HG03045 (cell line): ENCODE results near the gene ATN1.
"Not testable (repeated sequence)": the region's sequence is repeated elsewhere in the genome, so short reads cannot be mapped to it uniquely, and the experiment has no call there.

Experiments
- ATAC-seq: cut with Tn5 transposase; IDR thresholded peaks from one replicate; pipeline ENCODE4 v1.9.1; 2021; ENCODE audit warnings: mild to moderate bottlenecking, moderate library complexity; ENCODE audit not compliant: unreplicated experiment

ATN1 gene

DNA sequence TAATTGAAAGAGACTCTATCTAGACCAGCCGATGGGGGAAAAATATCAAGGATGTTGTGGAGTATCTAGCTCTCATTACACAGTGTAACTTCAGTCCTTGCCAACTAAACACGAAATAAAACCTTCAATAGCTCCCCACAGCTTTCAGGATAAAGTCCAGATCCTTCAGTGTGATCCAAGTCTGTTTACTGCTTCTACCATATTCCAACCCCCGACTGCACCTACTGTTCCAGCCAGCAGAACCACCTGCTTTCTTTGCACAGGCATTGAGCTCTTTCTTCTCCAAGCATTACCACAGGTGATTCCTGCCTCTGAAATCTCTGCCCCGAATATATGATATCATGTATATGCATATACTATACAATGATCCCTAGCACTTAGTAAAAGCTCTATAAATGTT lies 25.3 kb upstream of the ATN1 start:
- ATAC-seq = no peak

DNA sequence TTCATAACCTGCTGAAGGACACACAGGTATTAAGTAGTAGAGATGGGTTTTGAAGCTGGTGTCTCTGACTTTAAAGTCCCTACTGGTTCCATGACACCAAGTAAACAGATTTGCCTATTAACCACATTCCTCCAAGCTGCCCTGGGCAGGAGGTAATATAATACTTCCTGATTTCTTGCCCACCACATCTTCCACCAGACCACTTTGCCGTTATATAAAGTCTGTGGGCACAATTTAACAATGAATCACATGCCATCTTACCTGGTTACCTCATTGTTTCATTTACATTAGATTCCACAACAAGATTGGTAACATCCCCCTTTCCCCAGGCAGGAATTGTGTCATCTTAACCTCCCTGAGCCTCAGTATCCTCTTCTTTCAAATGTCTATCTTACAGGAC lies 24.0 kb upstream of the ATN1 start:
- ATAC-seq = no peak

DNA sequence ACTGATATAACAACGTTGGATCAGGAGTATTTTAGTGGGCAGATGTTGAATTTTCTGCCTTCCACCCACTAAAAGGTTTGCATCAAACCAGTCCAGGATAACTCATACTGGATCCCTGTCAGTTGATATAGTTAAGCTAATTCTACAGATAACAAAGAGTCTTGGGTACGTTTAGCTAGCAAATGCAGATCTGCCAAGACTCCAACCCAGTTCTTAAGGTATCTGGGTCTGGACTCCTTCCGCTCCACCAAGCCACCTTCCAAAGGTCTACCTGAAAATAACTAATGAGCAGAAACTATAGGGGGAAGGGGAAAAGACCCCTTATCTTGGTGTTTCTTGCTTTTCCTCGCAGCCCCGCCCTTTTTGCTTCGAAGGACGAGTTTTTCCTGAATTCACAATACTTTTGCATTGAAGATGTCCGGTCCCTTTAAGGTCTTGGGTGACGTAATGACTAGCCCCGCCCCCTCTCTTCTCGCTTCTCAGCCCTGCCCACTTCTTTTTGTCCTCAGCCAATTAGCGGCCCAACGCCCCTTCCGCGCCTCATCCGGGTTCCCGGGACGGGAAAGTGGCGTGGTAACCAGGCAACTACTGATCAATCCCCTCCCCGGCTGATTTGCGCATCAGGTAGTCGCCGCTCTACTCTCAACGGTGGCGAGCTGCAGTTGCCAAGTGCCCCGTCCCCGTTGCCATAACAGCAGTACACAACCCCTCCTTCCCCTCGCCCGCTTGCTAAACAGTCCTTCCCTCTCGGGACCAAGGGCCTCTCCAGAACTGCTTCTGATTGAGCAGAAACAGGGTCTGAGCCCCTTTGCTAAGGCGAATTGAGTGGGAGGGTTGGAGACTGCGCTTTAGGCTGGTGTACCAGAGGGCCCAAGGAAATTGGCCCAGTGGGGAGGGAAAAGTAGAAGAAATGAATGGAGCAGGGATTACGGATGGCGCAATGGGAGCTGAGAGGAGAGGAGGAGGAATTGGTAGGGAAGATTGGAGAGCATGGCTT lies 23.2 kb upstream of the ATN1 start, which contains the start of gene LRRC23:
TSS of gene LRRC23 (plus strand) at position 543 of the 997 bp plus-strand sequence. CDS start 812 bp downstream, outside the sequence.
- ATAC-seq = peak; percentile 95

DNA sequence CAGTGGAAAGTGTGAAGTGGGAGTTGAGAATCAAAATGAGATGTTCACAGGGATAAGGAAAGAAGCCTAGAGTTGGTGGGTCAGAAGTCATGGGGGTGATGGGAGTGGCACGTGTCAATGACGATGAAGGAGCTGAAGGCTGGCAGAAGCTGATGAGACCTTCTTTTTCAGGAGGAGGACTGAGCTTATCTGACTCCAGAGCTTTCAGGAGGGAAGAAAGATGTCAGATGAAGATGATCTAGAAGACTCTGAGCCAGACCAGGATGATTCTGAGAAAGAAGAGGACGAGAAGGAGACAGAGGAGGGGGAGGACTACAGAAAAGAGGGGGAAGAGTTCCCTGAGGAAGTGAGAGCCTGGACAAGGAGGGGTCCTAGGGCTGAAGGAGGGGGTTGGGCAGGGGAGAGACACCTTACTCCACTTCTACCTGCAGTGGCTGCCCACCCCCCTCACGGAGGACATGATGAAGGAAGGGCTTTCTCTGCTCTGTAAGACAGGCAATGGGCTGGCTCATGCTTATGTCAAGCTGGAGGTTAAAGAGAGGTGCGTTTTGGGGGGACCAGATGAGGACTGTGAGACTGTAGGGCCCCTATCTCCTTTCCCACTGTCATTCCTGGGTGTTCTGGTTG lies 22.2 kb upstream of the ATN1 start:
- ATAC-seq = no peak

DNA sequence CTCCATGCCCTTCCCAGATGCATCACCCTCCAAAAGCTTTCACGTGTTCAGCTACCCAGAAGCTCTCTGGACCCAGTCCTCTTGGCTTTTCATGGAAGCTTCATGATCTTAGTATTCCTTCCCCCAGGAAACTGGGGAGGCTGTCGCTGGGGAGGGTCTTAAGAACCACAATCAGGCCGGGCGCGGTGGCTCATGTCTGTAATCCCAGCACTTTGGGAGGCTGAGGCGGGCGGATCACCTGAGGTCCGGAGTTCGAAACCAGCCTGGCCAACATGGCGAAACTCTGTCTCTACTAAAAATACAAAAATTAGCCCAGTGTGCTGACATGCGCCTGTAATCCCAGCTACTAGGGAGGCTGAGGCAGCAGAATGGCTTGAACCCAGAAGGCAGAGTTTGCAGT lies 19.6 kb upstream of the ATN1 start:
- ATAC-seq = not testable (repeated sequence)

DNA sequence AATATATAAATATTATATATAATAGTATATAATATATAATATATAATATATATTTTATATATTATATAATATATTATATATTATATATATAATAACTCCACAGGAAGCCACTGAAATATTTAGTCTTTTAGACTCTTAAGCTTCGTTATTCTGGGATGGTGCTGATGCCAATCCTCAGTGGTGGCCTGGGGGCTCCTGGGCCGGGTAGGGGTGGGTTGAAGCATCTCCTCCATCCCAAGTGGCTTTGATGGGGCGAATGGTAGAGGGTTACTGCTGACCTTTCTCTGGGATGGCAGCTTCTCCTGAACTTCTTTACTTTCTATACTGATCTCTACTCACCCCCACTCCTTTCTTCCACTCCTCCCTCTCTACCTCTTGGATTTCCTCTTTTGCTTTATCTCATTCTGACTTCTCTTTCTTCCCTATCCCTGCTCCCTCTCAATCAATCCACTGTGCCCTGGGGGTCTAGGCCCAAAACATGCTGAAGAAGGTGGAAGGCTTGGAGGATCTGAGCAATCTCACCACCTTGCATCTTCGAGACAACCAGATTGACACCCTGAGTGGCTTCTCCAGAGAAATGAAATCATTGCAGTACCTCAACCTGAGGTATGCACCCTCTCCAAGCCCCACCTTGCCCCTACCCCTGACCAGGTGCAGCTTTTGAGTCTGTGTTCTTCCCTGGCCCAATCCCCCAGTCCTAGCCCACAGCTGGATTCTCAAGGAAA lies 18.2 kb upstream of the ATN1 start:
- no peak for ATAC-seq

DNA sequence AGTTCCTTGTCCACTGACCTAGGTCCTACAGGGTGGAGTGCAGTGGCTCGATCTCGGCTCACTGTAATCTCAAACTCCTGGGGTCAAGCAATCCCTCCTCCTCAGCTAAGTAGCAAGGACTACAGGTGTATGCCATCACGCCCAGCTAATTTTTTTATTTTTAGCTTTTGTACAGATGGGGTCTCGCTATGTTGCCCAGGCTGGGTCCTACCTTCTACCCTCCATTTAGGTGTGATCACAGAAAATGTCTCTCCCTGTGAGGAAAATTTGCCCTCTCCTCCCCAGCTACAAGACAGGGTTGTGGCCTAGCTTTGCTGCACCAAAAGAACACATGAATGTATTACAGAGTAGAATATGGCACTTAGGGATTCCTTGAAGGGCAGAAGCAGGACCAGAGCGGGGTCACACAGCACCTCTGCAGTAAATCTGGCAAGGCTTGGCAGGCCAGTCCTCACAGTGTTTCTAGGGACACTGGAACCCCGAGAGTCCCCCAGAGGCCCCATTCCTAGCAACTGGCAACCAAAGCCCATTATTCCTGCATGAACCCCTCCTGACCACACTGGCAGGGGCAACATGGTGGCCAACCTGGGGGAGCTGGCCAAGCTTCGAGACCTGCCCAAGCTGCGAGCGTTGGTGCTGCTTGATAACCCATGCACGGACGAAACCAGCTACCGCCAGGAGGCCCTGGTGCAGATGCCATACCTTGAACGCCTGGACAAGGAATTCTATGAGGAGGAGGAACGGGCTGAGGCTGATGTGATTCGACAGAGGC lies 15.4 kb upstream of the ATN1 start:
- ATAC-seq = no peak

DNA sequence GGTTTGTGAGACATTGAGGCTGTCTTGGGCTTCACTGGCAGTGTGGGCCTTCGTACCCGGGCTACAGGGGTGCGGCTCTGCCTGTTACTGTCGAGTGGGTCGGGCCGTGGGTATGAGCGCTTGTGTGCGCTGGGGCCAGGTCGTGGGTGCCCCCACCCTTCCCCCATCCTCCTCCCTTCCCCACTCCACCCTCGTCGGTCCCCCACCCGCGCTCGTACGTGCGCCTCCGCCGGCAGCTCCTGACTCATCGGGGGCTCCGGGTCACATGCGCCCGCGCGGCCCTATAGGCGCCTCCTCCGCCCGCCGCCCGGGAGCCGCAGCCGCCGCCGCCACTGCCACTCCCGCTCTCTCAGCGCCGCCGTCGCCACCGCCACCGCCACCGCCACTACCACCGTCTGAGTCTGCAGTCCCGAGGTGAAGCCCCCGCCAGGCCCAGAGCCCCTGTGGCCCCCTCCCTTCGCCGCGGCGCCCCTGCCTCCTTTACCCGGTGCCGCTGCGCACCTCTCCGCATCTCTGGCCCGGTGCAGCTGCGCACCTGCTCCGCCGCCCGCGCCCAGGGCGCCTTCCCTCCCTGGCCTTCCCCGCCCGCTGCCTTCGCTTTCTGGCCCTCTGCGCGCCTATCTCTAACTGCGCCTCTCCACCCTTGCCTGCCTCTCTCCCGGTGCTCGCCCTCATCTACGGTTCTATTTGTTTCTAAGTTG lies 13.4 kb upstream of the ATN1 start, which contains the start of gene ENO2:
TSS of gene ENO2 (plus strand) at position 335 of the 701 bp plus-strand sequence. CDS start 1,253 bp downstream, outside the sequence.
- peak; percentile 80 for ATAC-seq

DNA sequence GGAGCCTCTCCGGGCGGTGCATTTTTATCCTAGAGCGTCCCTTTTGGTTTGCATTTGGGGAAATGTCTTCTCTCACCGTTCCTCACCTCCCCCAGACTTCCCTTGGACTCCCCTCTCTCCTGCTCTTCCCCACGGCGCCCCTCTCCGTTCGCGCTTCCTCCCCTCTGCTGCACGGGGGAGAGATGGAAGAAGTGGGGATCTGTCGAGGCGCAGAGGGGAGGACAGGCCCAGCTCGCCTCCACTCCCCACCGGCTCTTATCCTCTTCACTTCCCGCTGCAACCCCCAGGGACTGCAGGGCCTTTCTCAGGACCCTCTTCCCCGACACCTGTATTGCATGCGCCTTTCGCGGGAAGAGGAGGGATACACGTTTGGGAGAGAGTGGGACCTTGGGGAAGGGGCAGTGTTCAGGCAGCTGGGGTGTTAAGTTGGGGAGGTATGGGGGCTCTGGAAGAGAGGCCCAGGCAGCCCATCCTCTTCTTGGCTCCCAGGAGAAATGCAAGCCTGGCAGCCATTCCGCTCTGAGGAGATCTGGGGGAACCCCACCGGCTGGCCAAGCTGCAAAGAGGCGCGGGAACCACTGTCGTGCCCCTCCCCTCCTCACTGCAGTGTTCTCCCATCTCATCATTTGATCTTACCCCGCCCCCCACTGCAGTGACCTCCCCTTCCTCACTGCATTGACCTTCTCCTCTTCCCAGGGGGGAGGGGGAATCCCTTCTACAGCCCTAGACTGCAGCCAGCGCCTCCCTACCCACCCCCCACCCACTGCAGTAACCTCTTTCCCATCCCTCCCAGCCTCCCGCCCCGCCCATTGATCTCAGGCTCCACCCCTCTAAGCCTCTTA lies 12.6 kb upstream of the ATN1 start:
- ATAC-seq = no peak

DNA sequence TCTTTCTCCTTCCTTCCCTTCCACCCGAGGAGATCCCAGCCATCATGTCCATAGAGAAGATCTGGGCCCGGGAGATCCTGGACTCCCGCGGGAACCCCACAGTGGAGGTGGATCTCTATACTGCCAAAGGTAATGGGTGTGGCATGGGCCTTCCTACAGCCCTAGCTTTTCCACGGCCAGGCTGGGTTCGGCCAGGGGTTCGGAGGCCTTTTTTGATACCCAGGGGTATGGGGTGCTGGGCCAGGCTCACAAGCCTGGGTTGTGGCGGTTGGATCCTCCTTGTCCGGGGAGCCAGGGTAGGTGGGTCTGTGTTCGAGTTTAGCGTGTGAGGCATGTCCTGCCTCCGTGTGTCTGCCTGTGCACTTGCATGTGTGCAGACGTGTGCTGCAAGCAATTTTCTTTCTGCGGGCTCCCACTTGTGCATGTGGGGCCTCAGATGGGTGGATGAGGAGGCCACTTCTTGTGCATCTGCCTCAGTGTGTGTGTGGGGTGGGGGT lies 11.9 kb upstream of the ATN1 start:
- no peak for ATAC-seq

DNA sequence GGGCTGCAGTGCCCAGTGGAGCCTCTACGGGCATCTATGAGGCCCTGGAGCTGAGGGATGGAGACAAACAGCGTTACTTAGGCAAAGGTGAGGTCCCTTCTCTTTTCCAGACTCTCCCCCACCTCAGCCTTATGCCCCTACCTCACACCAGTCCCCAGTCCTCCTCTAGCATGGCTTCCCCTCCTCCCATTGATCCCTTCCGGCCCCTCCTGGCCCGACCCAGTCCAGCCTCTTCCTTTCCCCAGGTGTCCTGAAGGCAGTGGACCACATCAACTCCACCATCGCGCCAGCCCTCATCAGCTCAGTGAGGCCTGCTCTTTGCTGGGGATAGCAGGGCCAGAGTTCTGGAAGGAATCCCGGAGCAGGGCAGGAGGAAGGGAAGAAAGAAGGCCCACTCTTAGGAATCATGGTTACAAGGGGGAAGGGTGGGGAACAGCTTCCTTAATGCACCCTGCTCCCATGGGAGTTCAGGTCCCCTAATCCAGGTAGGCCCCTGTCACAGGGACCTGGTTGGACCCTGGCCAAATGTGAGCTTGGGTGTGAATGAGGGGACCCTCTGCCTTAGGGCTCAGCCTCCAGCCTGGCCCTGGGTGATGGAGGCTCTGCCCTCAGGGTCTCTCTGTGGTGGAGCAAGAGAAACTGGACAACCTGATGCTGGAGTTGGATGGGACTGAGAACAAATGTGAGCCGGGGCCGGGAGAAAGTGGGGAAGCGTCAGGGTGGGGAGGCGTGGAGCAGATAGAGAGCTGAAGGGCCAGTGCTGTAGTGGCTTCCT lies 11.1 kb upstream of the ATN1 start:
- ATAC-seq = no peak

DNA sequence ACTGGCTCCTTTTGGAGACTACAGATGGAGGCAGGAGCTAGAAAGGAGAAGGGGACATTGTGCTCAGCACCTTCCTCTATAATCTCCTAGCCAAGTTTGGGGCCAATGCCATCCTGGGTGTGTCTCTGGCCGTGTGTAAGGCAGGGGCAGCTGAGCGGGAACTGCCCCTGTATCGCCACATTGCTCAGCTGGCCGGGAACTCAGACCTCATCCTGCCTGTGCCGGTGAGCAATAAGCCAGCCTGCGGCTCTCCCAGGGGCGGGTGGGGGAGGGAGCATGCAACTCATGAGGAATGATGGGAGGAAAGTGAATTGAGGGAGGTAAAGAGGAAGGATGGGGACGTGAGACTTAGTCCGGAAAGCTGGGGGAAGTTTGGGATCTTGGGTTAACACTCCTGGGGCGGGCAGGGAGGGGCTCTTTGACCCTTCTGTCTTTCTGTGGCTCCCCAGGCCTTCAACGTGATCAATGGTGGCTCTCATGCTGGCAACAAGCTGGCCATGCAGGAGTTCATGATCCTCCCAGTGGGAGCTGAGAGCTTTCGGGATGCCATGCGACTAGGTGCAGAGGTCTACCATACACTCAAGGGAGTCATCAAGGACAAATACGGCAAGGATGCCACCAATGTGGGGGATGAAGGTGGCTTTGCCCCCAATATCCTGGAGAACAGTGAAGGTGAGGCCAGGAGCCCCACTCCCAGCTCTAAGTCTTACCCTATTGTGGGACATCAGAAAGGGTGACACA lies 10.1 kb upstream of the ATN1 start:
- ATAC-seq = no peak

DNA sequence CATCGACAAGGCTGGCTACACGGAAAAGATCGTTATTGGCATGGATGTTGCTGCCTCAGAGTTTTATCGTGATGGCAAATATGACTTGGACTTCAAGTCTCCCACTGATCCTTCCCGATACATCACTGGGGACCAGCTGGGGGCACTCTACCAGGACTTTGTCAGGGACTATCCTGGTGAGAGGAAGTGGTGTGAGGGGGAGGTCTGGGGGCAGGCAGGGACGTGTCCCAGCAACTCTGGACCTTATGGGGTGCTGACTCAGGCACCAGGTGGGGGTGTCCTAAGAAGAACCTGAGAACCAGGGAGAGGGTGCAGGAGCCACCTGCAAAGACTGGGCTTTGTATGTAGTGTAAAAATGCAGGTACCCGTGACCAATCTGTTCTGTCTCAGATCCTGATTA lies 8.2 kb upstream of the ATN1 start:
- ATAC-seq = no peak

DNA sequence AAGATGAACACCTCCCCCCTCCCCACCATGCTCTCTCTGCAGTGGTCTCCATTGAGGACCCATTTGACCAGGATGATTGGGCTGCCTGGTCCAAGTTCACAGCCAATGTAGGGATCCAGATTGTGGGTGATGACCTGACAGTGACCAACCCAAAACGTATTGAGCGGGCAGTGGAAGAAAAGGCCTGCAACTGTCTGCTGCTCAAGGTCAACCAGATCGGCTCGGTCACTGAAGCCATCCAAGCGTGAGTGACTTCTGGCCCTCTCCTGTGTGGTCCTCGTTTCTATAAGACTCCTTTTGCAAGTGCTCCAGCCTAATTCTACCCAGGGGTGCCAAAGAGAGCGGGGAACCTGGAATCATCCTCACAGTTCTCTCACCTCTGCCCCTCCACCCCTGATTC lies 6.2 kb upstream of the ATN1 start:
- ATAC-seq = no peak

DNA sequence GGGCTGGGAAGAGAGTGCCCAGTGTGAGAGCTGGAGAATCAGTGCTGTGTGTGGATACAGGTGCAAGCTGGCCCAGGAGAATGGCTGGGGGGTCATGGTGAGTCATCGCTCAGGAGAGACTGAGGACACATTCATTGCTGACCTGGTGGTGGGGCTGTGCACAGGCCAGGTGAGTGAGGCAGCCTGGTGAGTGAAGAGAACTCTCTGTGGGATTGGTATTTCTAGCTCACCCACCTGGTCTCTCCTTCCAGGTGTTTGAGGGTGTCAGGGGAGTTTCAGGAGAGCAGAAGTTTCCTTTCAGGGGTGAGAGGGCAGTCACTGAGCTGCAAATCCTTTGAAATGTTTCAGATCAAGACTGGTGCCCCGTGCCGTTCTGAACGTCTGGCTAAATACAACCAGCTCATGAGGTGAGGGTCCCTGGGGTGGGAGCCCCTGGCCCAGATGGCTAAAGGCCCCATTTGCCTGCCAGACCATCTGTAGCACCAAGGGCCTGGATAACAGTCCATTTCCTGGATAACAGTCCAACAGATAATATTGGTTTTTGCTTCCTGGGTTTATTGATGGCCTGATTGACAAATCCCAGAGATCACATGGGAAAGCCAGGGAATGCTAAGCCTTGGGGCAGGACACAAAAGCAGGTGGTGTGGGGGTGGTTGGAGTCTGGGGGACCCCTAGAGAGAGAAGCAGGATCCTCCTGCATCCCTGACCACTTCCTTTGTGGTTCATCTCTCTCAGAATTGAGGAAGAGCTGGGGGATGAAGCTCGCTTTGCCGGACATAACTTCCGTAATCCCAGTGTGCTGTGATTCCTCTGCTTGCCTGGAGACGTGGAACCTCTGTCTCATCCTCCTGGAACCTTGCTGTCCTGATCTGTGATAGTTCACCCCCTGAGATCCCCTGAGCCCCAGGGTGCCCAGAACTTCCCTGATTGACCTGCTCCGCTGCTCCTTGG lies 5.5 kb upstream of the ATN1 start:
- ATAC-seq = no peak

DNA sequence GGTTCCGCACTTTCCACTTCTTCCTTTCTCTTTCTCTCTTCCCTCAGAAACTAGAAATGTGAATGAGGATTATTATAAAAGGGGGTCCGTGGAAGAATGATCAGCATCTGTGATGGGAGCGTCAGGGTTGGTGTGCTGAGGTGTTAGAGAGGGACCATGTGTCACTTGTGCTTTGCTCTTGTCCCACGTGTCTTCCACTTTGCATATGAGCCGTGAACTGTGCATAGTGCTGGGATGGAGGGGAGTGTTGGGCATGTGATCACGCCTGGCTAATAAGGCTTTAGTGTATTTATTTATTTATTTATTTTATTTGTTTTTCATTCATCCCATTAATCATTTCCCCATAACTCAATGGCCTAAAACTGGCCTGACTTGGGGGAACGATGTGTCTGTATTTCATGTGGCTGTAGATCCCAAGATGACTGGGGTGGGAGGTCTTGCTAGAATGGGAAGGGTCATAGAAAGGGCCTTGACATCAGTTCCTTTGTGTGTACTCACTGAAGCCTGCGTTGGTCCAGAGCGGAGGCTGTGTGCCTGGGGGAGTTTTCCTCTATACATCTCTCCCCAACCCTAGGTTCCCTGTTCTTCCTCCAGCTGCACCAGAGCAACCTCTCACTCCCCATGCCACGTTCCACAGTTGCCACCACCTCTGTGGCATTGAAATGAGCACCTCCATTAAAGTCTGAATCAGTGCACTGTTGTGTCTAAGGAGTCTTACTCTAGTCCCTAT lies 4.6 kb upstream of the ATN1 start:
- ATAC-seq = no peak
